Left lung (tissue), 10 donors: Measurements from ENCODE around the gene FLYWCH1. TPM values are rescaled to one million over a fixed set of nuclear protein-coding genes. Genes with fewer than 3 reads are reported as not detected.

Experiments
- ATAC-seq: fragments of 200-7000 bp; cut with Tn5 transposase; one replicate; pipeline ENCODE4 v1.9.1; 2020; ENCODE audit warnings: moderate library complexity
- DNase-seq, 4 donors: peaks; one replicate each; pipeline ENCODE4 v3.0.0-alpha.2; 2013 to 2020
- H3K27ac ChIP-seq, 2 donors: fragments of 200-600 bp; sonication (generic) in 1 of 2; one replicate each; pipeline versions ENCODE4 v1.5.0 to v1.8.0; 2020 to 2021
- H3K27me3 ChIP-seq, 2 donors: fragments of 200-600 bp; sonication (generic) in 1 of 2; one replicate each; pipeline versions ENCODE4 v1.5.0 to v1.8.0; 2020 to 2021
- H3K36me3 ChIP-seq, 2 donors: fragments of 200-600 bp; sonication (generic) in 1 of 2; one replicate each; pipeline versions ENCODE4 v1.5.0 to v1.8.0; 2020 to 2021
- H3K4me1 ChIP-seq, 2 donors: fragments of 200-600 bp; one replicate each; pipeline ENCODE4 v1.8.0; 2021
- H3K4me3 ChIP-seq, 2 donors: fragments of 200-600 bp; sonication (generic) in 1 of 2; one replicate each; pipeline versions ENCODE4 v1.5.0 to v1.8.0; 2020 to 2021; ENCODE audit warnings: mild to moderate bottlenecking in 1 of 2
- H3K9me3 ChIP-seq, 2 donors: fragments of 200-600 bp; sonication (generic) in 1 of 2; one replicate each; pipeline versions ENCODE4 v1.5.0 to v1.8.0; 2020 to 2021
- intact Hi-C, 2 donors: fragments of 100-400 bp; cut with DNase I; formaldehyde crosslinking; loops; one replicate each; pipeline versions ENCODE4 v1.11.2 to v1.14.2; 2022
- polyA plus RNA-seq, 6 donors: library from polyadenylated mRNA; unstranded; fragments of 120-200 nt; gene quantifications; one replicate each; pipeline ENCODE4 v1.2.1, GENCODE V29; 2013; ENCODE audit not compliant: insufficient read length in 6 of 6
- total RNA-seq, 2 donors: library from RNA; stranded (reverse); fragmentation: NEBNext Ultra II Directional; extraction: Animal tissue kit (Norgen Biotek cat#: 25700); gene quantifications; one replicate each; pipeline ENCODE4 v1.2.1, GENCODE V29; 2021
- TF ChIP-seq, protein P1 (sequence below), 2 donors: fragments of 200-600 bp; sonication (generic) in 1 of 2; IDR thresholded peaks; one replicate each; pipeline versions ENCODE4 v1.5.0 to v1.8.0; 2021; ENCODE audit warnings: antibody characterized with exemption in 2 of 2
- donor health status: DM: no; HTN: yes; CAD: no.
- donor health status: DM: no; HTN: no; CAD: no.

The FLYWCH1 gene
- total and polyA plus RNA-seq, 8 donors: 17.2 to 42.9 (median 26.4) TPM

- ATAC-seq: peak; percentile 92
- H3K9me3 ChIP-seq: no peaks in the 10 kb centered on the region
- H3K4me1 ChIP-seq: peaks cover 13 to 68% of the 10 kb centered on the region in 2 donors
- H3K27ac ChIP-seq: peak within 1 kb of the TSS; percentile 13 to 63
- intact Hi-C loops: no loop called here
- H3K4me3 ChIP-seq: peak within 1 kb of the TSS; percentile 72 to 80
- peaks cover 47 to 48% of the 10 kb centered on the region in 2 donors for H3K27me3 ChIP-seq
- TF ChIP-seq, protein P1, sequence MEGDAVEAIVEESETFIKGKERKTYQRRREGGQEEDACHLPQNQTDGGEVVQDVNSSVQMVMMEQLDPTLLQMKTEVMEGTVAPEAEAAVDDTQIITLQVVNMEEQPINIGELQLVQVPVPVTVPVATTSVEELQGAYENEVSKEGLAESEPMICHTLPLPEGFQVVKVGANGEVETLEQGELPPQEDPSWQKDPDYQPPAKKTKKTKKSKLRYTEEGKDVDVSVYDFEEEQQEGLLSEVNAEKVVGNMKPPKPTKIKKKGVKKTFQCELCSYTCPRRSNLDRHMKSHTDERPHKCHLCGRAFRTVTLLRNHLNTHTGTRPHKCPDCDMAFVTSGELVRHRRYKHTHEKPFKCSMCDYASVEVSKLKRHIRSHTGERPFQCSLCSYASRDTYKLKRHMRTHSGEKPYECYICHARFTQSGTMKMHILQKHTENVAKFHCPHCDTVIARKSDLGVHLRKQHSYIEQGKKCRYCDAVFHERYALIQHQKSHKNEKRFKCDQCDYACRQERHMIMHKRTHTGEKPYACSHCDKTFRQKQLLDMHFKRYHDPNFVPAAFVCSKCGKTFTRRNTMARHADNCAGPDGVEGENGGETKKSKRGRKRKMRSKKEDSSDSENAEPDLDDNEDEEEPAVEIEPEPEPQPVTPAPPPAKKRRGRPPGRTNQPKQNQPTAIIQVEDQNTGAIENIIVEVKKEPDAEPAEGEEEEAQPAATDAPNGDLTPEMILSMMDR (IDR thresholded peaks at IDR 0.05): no peak
- DNase-seq: peak; percentile 86 to 98 (median 90)
- H3K36me3 ChIP-seq: peaks cover 0 to 7% of the 10 kb centered on the region in 2 donors
Measured at GRCh38 chr16:2968738-2969544, 57.2 kb downstream of the FLYWCH1 start, which contains the start of gene PAQR4. Gene PAQR4 (plus strand): TSS chr16:2969348. CDS start chr16:2969675, 327 bp downstream.

DNA sequence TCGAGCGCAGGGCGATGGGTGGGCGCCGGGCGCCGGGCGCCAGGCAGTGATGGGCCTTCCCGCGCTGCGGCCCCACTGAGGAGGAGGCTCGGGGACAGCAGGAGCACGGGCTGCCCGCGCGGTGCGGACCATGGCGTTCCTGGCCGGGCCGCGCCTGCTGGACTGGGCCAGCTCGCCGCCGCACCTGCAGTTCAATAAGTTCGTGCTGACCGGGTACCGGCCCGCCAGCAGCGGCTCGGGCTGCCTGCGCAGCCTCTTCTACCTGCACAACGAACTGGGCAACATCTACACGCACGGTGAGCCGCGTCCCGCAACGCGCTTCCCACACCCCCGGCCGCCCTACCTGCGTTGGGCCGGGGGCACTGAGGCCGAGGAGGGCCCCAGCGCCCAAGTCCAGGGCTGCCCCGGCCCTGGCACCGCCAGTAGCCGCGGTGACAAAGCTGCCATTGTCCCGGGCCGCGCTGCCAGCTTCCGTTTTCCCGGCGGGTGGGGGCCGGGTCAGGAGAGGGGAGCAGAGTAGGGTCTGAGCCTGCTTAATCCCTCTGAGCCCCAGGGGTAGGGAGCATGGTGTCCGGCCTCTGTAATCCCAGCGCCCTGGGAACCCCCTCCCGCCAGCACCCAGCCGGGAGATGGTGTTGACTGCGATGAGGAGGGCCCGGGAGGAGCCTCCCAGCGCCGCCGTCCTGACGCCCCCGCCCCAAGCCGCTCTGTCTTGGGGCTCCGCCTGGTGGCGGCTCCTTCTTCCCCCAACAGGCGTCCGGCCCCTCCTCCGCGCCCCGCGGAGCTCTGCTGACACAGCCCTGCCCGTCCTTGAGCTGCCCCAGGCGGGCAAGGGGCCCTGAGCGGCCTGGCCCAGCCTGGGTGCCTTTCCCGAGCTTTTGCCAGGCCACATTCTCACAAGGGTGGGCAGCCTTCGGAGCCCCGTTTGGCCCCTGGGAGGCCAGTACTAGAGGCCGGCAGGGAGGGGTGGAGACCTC is 58.1 kb downstream of the FLYWCH1 start:
- DNase-seq: peak in 3 of 4 donors; percentile 52 to 93 (median 81)

GRCh38 chr16:2970563-2970962 is 58.8 kb downstream of the FLYWCH1 start:
- intact Hi-C loops: no loop called here
- peaks cover 31 to 32% of the 10 kb centered on the region in 2 donors for H3K27me3 ChIP-seq
- no peak overlapping the region for H3K27ac ChIP-seq
- TF ChIP-seq, protein P1 (IDR thresholded peaks at IDR 0.05): no peak
- no peak for ATAC-seq
- H3K9me3 ChIP-seq: no peaks in the 10 kb centered on the region
- DNase-seq: no peak
- peak overlapping the region; percentile 72 to 80 for H3K4me3 ChIP-seq
- H3K4me1 ChIP-seq: peaks cover 3 to 52% of the 10 kb centered on the region in 2 donors
- peaks cover 0 to 16% of the 10 kb centered on the region in 2 donors for H3K36me3 ChIP-seq

More for the DNA sequence above, 58.1 kb downstream of the FLYWCH1 start:
- ATAC-seq: peak; percentile 70
- H3K9me3 ChIP-seq: no peaks in the 10 kb centered on the region
- TF ChIP-seq, protein P1 (IDR thresholded peaks at IDR 0.05): peak; percentile 39 to 49
- H3K27me3 ChIP-seq: peaks cover 38 to 39% of the 10 kb centered on the region in 2 donors
- H3K36me3 ChIP-seq: peaks cover 0 to 9% of the 10 kb centered on the region in 2 donors
- peak overlapping the region; percentile 13 to 63 for H3K27ac ChIP-seq
- peaks cover 4 to 59% of the 10 kb centered on the region in 2 donors for H3K4me1 ChIP-seq
- intact Hi-C loops: no loop called here
- peak overlapping the region; percentile 72 to 80 for H3K4me3 ChIP-seq

DNA sequence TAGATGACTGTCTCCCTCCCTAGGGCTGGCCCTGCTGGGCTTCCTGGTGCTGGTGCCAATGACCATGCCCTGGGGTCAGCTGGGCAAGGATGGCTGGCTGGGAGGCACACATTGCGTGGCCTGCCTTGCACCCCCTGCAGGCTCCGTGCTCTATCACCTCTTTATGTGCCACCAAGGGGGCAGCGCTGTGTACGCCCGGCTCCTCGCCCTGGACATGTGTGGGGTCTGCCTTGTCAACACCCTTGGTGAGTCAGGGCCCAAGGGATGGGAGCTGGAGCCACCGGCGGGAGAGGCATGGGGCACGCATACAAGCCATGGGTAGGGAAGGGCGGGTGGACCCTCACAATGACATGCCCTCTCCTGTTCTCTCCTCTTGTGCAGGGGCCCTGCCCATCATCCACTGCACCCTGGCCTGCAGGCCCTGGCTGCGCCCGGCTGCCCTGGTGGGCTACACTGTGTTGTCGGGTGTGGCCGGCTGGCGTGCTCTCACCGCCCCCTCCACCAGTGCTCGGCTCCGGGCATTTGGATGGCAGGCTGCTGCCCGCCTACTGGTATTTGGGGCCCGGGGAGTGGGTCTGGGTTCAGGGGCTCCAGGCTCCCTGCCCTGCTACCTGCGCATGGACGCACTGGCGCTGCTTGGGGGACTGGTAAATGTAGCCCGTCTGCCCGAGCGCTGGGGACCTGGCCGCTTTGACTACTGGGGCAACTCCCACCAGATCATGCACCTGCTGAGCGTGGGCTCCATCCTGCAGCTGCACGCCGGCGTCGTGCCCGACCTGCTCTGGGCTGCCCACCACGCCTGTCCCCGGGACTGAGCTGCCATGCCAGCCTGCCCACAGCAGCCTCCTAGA is 59.6 kb downstream of the FLYWCH1 start:
- ATAC-seq: no peak
- DNase-seq: peak in 1 of 4 donors; percentile 78

More for the DNA sequence above, 59.6 kb downstream of the FLYWCH1 start:
- Histone ChIP-seq H3K4me3 (no peak overlapping the region), H3K4me1 (peaks cover 3 to 46% of the 10 kb centered on the region in 2 donors), H3K27ac (no peak overlapping the region), H3K36me3 (peaks cover 0 to 19% of the 10 kb centered on the region in 2 donors), H3K27me3 (peaks cover 23 to 24% of the 10 kb centered on the region in 2 donors), H3K9me3 (no peaks in the 10 kb centered on the region)
- TF ChIP-seq, protein P1 (IDR thresholded peaks at IDR 0.05): no peak
- intact Hi-C loops: no loop called here
